HL-60 (cell line): ENCODE results near the gene WASHC4.

Experiments used
- CTCF ChIP-seq: IDR thresholded peaks from one replicate; pipeline ENCODE4 v1.5.1; 2011; ENCODE audit warnings: low read length, control low read depth, inconsistent platforms; ENCODE audit not compliant: insufficient read depth
- GABPA ChIP-seq: IDR thresholded peaks from 2 replicates; pipeline ENCODE4 v1.6.1; 2012; ENCODE audit warnings: low read depth
- POLR2AphosphoS5 ChIP-seq: IDR thresholded peaks from 2 replicates; pipeline ENCODE4 v1.6.1; 2012; ENCODE audit warnings: low read depth
- TF ChIP-seq, protein P1 (sequence below): IDR thresholded peaks from 2 replicates; pipeline ENCODE4 v1.6.1; 2012; ENCODE audit warnings: low read depth; ENCODE audit not compliant: insufficient replicate concordance

DNA sequence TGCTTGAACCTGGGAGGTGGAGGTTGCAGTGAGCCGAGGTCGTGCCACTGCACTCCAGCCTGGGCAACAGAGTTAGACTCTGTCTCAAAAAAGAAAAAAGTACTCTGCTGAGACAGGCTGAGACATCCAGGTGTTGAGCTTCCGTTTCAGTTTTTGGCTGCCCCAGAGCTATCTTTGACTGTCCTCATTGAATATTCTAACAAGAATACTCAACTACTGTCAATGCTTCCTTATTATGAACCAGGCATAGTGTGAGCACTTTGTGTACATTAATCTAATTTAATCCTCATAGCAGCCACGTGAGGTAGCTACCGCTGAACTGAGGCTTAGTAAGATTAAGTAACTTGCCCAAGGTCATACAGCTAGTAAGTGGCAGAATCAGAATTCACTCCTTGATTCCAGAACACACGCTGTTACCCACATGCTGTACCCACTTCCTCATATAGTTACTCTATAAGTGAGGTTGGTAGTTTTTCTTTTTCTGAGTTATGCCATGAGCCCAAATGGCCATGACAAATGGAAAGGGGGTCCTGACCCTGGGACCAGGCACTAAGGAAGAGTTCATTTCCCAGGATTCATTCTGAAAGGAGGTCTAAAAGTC, 34.5 kb upstream of the WASHC4 start:
- no peak for TF ChIP-seq CTCF
- TF ChIP-seq GABPA: no peak
- TF ChIP-seq, protein P1, sequence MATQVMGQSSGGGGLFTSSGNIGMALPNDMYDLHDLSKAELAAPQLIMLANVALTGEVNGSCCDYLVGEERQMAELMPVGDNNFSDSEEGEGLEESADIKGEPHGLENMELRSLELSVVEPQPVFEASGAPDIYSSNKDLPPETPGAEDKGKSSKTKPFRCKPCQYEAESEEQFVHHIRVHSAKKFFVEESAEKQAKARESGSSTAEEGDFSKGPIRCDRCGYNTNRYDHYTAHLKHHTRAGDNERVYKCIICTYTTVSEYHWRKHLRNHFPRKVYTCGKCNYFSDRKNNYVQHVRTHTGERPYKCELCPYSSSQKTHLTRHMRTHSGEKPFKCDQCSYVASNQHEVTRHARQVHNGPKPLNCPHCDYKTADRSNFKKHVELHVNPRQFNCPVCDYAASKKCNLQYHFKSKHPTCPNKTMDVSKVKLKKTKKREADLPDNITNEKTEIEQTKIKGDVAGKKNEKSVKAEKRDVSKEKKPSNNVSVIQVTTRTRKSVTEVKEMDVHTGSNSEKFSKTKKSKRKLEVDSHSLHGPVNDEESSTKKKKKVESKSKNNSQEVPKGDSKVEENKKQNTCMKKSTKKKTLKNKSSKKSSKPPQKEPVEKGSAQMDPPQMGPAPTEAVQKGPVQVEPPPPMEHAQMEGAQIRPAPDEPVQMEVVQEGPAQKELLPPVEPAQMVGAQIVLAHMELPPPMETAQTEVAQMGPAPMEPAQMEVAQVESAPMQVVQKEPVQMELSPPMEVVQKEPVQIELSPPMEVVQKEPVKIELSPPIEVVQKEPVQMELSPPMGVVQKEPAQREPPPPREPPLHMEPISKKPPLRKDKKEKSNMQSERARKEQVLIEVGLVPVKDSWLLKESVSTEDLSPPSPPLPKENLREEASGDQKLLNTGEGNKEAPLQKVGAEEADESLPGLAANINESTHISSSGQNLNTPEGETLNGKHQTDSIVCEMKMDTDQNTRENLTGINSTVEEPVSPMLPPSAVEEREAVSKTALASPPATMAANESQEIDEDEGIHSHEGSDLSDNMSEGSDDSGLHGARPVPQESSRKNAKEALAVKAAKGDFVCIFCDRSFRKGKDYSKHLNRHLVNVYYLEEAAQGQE: no peak
- no peak for TF ChIP-seq POLR2AphosphoS5
